Glutamatergic neuron (in vitro differentiated cells): Measurements from ENCODE around the gene HBEGF. TPM values are rescaled to one million over a fixed set of nuclear protein-coding genes. Genes with fewer than 3 reads are reported as not detected.

Source experiments
- DNase-seq: peaks from one replicate; pipeline ENCODE4 v3.0.0; 2022
- H3K27ac Mint-ChIP-seq: one replicate; pipeline ENCODE4 v1.8.0; 2020; ENCODE audit warnings: mild to moderate bottlenecking, mixed read lengths, inconsistent platforms; ENCODE audit not compliant: unreplicated experiment
- H3K27me3 Mint-ChIP-seq: one replicate; pipeline ENCODE4 v1.8.0; 2020; ENCODE audit warnings: mild to moderate bottlenecking, moderate library complexity, mixed read lengths, inconsistent platforms; ENCODE audit not compliant: unreplicated experiment
- H3K36me3 Mint-ChIP-seq: one replicate; pipeline ENCODE4 v1.8.0; 2020; ENCODE audit warnings: mild to moderate bottlenecking, mixed read lengths, inconsistent platforms; ENCODE audit not compliant: unreplicated experiment
- H3K4me1 Mint-ChIP-seq: one replicate; pipeline ENCODE4 v1.8.0; 2020; ENCODE audit warnings: mild to moderate bottlenecking, low read depth, mixed read lengths, inconsistent platforms; ENCODE audit not compliant: unreplicated experiment
- H3K4me3 Mint-ChIP-seq: one replicate; pipeline ENCODE4 v1.8.0; 2020; ENCODE audit warnings: mild to moderate bottlenecking, mixed read lengths, inconsistent platforms; ENCODE audit not compliant: unreplicated experiment
- H3K9me3 Mint-ChIP-seq: one replicate; pipeline ENCODE4 v1.8.0; 2020; ENCODE audit warnings: mild to moderate bottlenecking, moderate library complexity, mixed read lengths, inconsistent platforms; ENCODE audit not compliant: unreplicated experiment
- CTCF ChIP-seq: fragments of 200-600 bp; sonication (generic); IDR thresholded peaks from one replicate; pipeline ENCODE4 v1.5.0; 2021; ENCODE audit not compliant: partially characterized antibody, unreplicated experiment
- total RNA-seq: library from RNA; stranded (reverse); fragmentation: NEBNext Ultra II Directional; extraction: Animal tissue kit (Norgen Biotek cat#: 25700); gene quantifications from one replicate; pipeline ENCODE4 v1.2.1, GENCODE V29; 2021; ENCODE audit not compliant: unreplicated experiment

Gene HBEGF
- total RNA-seq, 1 donor from 2014 or later: 2.5 TPM

DNA sequence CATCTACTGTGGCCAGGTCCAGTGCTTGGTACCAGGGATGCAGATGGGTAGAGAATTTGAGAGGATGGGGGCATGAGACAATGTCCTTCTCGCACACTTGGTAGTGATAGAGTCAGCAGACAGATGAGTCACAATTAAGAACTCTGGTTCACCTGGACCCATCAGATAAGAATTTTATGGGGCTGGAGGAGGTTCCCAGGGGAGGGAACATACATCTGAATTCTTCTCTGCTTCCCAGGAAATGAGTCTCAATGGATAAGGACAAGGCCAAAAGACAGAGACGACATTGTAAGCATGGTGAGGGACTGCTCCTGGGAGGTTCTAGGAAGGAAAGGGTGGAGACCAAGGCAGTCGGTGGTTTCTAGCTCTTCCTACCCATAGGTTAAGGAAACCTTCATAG is 18.9 kb upstream of the HBEGF start:
- DNase-seq: no peak
- Mint-ChIP-seq H3K4me3 (no peak overlapping the region), H3K9me3 (peaks cover 2% of the 10 kb centered on the region), H3K36me3 (no peaks in the 10 kb centered on the region), H3K27ac (no peak overlapping the region), H3K4me1 (peaks cover 4% of the 10 kb centered on the region), H3K27me3 (peaks cover 2% of the 10 kb centered on the region)
- no peak for TF ChIP-seq CTCF

DNA sequence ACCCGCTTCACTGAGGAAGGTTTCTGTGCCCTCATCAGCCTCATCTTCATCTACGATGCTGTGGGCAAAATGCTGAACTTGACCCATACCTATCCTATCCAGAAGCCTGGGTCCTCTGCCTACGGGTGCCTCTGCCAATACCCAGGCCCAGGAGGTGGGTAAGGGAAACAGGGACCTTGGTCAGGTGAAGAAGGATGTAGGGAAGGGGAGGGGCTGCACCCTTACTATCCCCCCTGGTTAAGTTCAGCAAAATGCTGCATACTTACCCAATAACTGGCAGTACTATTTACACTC is 18.0 kb upstream of the HBEGF start:
- no peak for DNase-seq
- no peak for TF ChIP-seq CTCF
- Mint-ChIP-seq H3K4me3 (no peak overlapping the region), H3K4me1 (peaks cover 4% of the 10 kb centered on the region), H3K36me3 (no peaks in the 10 kb centered on the region), H3K27ac (no peak overlapping the region), H3K9me3 (peaks cover 4% of the 10 kb centered on the region), H3K27me3 (peaks cover 2% of the 10 kb centered on the region)

- Mint-ChIP-seq H3K36me3 (no peaks in the 10 kb centered on the region), H3K9me3 (peaks cover 4% of the 10 kb centered on the region), H3K27me3 (peaks cover 2% of the 10 kb centered on the region), H3K27ac (no peak overlapping the region), H3K4me3 (no peak overlapping the region), H3K4me1 (peaks cover 4% of the 10 kb centered on the region)
- DNase-seq: no peak
- no peak for TF ChIP-seq CTCF
Measured at GRCh38 chr5:140363631-140364471, 17.4 kb upstream of the HBEGF start.

- peak; percentile 91 for DNase-seq
- H3K9me3 Mint-ChIP-seq: peaks cover 4% of the 10 kb centered on the region
- H3K27me3 Mint-ChIP-seq: peaks cover 7% of the 10 kb centered on the region
- peak; percentile 95 for TF ChIP-seq CTCF
- H3K27ac Mint-ChIP-seq: no peak overlapping the region
- H3K4me1 Mint-ChIP-seq: peaks cover 4% of the 10 kb centered on the region
- H3K36me3 Mint-ChIP-seq: no peaks in the 10 kb centered on the region
- peak overlapping the region; percentile 73 for H3K4me3 Mint-ChIP-seq
Measured at GRCh38 chr5:140362875-140363630, 16.6 kb upstream of the HBEGF start.

DNA sequence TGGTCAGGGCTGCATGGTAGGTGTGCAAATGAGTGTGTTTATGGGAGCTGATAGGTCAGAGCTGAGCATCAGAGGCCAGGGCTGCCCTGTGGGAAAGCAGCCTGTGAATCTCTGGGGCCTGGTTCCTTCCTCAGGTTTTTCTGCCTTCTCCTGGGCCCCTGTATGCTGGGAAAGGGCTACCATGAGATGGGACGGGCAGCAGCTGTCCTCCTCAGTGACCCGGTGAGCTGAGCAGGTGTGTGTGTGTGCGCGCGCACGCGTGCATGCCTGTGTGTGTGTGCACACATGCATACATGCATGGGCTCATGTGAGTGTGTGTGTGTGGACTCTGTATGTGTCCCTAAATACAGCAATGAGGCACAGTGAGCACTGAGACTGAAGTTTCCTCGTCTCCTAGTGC is 15.9 kb upstream of the HBEGF start:
- H3K9me3 Mint-ChIP-seq: peaks cover 4% of the 10 kb centered on the region
- H3K27ac Mint-ChIP-seq: no peak overlapping the region
- peaks cover 7% of the 10 kb centered on the region for H3K4me1 Mint-ChIP-seq
- DNase-seq: no peak
- H3K4me3 Mint-ChIP-seq: no peak overlapping the region
- no peaks in the 10 kb centered on the region for H3K36me3 Mint-ChIP-seq
- no peak for TF ChIP-seq CTCF
- peaks cover 7% of the 10 kb centered on the region for H3K27me3 Mint-ChIP-seq
